HepG2 (cell line): ENCODE results near the gene PRDM15. TPM values are rescaled to one million over a fixed set of nuclear protein-coding genes. Genes with fewer than 3 reads are reported as not detected.

Experiments
- ARNT2 ChIP-seq: sonication (generic); formaldehyde crosslinking; IDR thresholded peaks from 2 replicates; pipeline ENCODE4 v1.8.0; 2022; ENCODE audit warnings: mild to moderate bottlenecking, low read depth, missing genetic modification reagents, moderate library complexity
- BRD4 ChIP-seq: sonication (generic); formaldehyde crosslinking; IDR thresholded peaks from 2 replicates; pipeline ENCODE4 v1.4.0; 2020; ENCODE audit warnings: missing genetic modification reagents
- CHD4 ChIP-seq: fragments of 200-600 bp; sonication (generic); IDR thresholded peaks from 2 replicates; pipeline ENCODE4 v1.7.0; 2017; ENCODE audit warnings: mild to moderate bottlenecking, low read length, borderline replicate concordance
- EEA1 ChIP-seq: sonication (generic); formaldehyde crosslinking; IDR thresholded peaks from 2 replicates; pipeline ENCODE4 v1.5.1; 2020; ENCODE audit warnings: mild to moderate bottlenecking, missing genetic modification reagents, borderline replicate concordance
- HNRNPL ChIP-seq: fragments of 200-400 bp; formaldehyde crosslinking; IDR thresholded peaks from 2 replicates; pipeline ENCODE4 v1.6.1; 2017; ENCODE audit warnings: mild to moderate bottlenecking, low read depth, low read length
- HOXA7 ChIP-seq: sonication (generic); formaldehyde crosslinking; IDR thresholded peaks from 2 replicates; pipeline ENCODE4 v1.8.1; 2022; ENCODE audit warnings: mild to moderate bottlenecking, missing genetic modification reagents, moderate library complexity
- ISL2 ChIP-seq: sonication (generic); formaldehyde crosslinking; IDR thresholded peaks from 2 replicates; pipeline ENCODE4 v1.5.0; 2020; ENCODE audit warnings: missing genetic modification reagents
- KLF15 ChIP-seq: sonication (generic); formaldehyde crosslinking; IDR thresholded peaks from 2 replicates; pipeline ENCODE4 v1.8.1; 2023; ENCODE audit warnings: borderline replicate concordance, mild to moderate bottlenecking, inconsistent platforms, missing genetic modification reagents, mixed read lengths
- MAFF ChIP-seq: IDR thresholded peaks from 2 replicates; pipeline ENCODE4 v1.6.1; 2011; ENCODE audit warnings: low read depth, low read length, improper control_type of control experiment
- NFE2L1 ChIP-seq: sonication (generic); formaldehyde crosslinking; IDR thresholded peaks from 2 replicates; pipeline ENCODE4 v1.4.0; 2020; ENCODE audit warnings: missing genetic modification reagents, mild to moderate bottlenecking, borderline replicate concordance
- NFYB ChIP-seq: sonication (generic); formaldehyde crosslinking; IDR thresholded peaks from 2 replicates; pipeline ENCODE4 v1.4.0; 2020; ENCODE audit warnings: missing genetic modification reagents
- PCBP2 ChIP-seq: fragments of 200-400 bp; formaldehyde crosslinking; optimal IDR thresholded peaks from 2 replicates; pipeline ENCODE3; 2018; ENCODE audit warnings: low read length, low read depth; ENCODE audit not compliant: poor library complexity, severe bottlenecking
- PHF8 ChIP-seq: sonication (generic); formaldehyde crosslinking; IDR thresholded peaks from 2 replicates; pipeline ENCODE4 v1.5.0; 2020; ENCODE audit warnings: missing genetic modification reagents
- PITX1 ChIP-seq: sonication (generic); formaldehyde crosslinking; IDR thresholded peaks from 2 replicates; pipeline ENCODE4 v1.5.1; 2020; ENCODE audit warnings: mild to moderate bottlenecking, missing genetic modification reagents
- TFDP2 ChIP-seq: sonication (generic); formaldehyde crosslinking; IDR thresholded peaks from 2 replicates; pipeline ENCODE4 v1.4.0; 2020; ENCODE audit warnings: missing genetic modification reagents
- ZFP82 ChIP-seq: sonication (generic); formaldehyde crosslinking; IDR thresholded peaks from 2 replicates; pipeline ENCODE4 v1.5.1; 2020; ENCODE audit warnings: mild to moderate bottlenecking, missing genetic modification reagents, borderline replicate concordance
- ZFX ChIP-seq: sonication (generic); formaldehyde crosslinking; IDR thresholded peaks from 2 replicates; pipeline ENCODE4 v1.4.0; 2020; ENCODE audit warnings: mild to moderate bottlenecking, low read depth, missing genetic modification reagents, moderate library complexity
- ZNF207 ChIP-seq: fragments of 450-650 bp; IDR thresholded peaks from 2 replicates; pipeline ENCODE4 v1.6.1; 2016; ENCODE audit warnings: antibody characterized with exemption, borderline replicate concordance
- ZNF263 ChIP-seq: sonication (generic); formaldehyde crosslinking; IDR thresholded peaks from 2 replicates; pipeline ENCODE4 v1.4.0; 2020; ENCODE audit warnings: missing genetic modification reagents
- ZNF549 ChIP-seq: sonication (generic); formaldehyde crosslinking; IDR thresholded peaks from 2 replicates; pipeline ENCODE4 v1.5.0; 2020; ENCODE audit warnings: missing genetic modification reagents
- ZNF709 ChIP-seq: sonication (generic); formaldehyde crosslinking; IDR thresholded peaks from 2 replicates; pipeline ENCODE4 v1.5.0; 2020; ENCODE audit warnings: mild to moderate bottlenecking, missing genetic modification reagents
- ZNF83 ChIP-seq: sonication (generic); formaldehyde crosslinking; IDR thresholded peaks from 2 replicates; pipeline ENCODE4 v1.4.0; 2020; ENCODE audit warnings: missing genetic modification reagents, mild to moderate bottlenecking, borderline replicate concordance
- polyA plus RNA-seq, 8 experiments: library from polyadenylated mRNA; depleted of rRNA in 3 of 8; stranded (reverse) in 7 of 8; unstranded in 1 of 8; fragments of >200 nt; fragmentation: Illumina TruSeq in 4 of 8; extraction: Trizol in 4 of 8; gene quantifications; 2 replicates each; pipeline versions ENCODE4 v1.2.1 to v1.2.3, GENCODE V29; 2011 to 2016; ENCODE audit warnings: low read depth in 4 of 8, missing spikeins in 1 of 8, mixed read lengths in 1 of 8; ENCODE audit not compliant: insufficient read depth in 1 of 8
- total RNA-seq, 5 experiments: library from RNA; depleted of rRNA; stranded (reverse); fragments of >200 nt; fragmentation: Illumina TruSeq; extraction: Trizol; gene quantifications; 2 replicates each; pipeline ENCODE4 v1.2.3, GENCODE V29; 2016; ENCODE audit warnings: low read depth in 1 of 5
- TF ChIP-seq, protein P1 (sequence below): sonication (generic); formaldehyde crosslinking; conservative IDR thresholded peaks from 2 replicates; pipeline ENCODE4 v1.8.0; 2022; ENCODE audit warnings: low read depth, missing genetic modification reagents
- TF ChIP-seq, protein P2 (sequence below): sonication (generic); formaldehyde crosslinking; IDR thresholded peaks from 2 replicates; pipeline ENCODE4 v1.4.0; 2020; ENCODE audit warnings: missing genetic modification reagents, borderline replicate concordance
- TF ChIP-seq, protein P3 (sequence below): sonication (generic); formaldehyde crosslinking; conservative IDR thresholded peaks from 2 replicates; pipeline ENCODE4 v1.4.0; 2020; ENCODE audit warnings: missing genetic modification reagents

Gene PRDM15
- total and polyA plus RNA-seq, 2 of the 13 experiments (the other 11 are each of a cell fraction or from before 2014, with no cell fraction given) = 4.0 to 6.9 TPM

DNA sequence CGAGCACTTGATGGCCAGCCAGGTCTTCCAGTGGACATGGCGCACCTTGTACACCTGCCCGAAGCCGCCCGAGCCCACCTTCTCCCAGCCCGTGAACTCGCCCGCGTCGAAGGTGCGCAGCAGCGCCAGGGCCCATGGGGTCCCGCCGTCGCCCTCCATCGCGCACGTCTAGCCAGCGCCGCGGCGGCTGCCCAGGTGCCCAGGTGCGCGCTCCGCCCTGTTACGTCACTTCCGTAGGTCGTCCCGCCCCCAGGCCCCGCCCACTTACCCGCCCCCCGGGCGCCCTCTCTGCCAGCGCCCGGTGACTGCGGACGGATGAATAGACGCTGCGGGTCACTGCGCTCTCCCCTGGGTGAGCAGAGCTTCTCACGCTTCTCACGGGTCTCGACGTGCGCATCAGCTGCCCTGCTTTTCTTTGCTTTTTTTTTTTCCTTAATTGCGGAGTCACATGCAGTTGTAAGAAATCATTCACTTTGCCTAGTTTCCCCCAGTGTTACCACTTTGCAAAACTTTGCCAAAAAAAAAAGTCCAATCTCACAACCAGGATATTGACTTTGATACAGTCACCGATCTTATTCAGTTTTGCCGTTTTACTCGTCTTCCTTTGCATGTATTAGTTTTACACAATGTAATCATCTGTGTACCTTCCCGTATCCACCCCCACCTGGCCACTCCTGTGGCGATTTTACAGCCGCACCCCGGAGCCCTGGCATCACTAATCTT, 112.1 kb downstream of the PRDM15 start, which contains the start of gene RIPK4 (continued):
- TF ChIP-seq, protein P1, sequence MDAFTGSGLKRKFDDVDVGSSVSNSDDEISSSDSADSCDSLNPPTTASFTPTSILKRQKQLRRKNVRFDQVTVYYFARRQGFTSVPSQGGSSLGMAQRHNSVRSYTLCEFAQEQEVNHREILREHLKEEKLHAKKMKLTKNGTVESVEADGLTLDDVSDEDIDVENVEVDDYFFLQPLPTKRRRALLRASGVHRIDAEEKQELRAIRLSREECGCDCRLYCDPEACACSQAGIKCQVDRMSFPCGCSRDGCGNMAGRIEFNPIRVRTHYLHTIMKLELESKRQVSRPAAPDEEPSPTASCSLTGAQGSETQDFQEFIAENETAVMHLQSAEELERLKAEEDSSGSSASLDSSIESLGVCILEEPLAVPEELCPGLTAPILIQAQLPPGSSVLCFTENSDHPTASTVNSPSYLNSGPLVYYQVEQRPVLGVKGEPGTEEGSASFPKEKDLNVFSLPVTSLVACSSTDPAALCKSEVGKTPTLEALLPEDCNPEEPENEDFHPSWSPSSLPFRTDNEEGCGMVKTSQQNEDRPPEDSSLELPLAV = no peak
- no peak for TF ChIP-seq KLF15 (CRISPR knock-in tag)
- TF ChIP-seq MAFF = no peak
- TF ChIP-seq ZNF263 (CRISPR knock-in tag) = no peak; the same call in 1 of the 2 replicates
- no peak for TF ChIP-seq NFYB (CRISPR knock-in tag)
- 0 out of 2 replicates have a peak, but pooled peaks have one; percentile 32 for TF ChIP-seq PITX1 (CRISPR knock-in tag)
- no peak for TF ChIP-seq ZFP82 (CRISPR knock-in tag)
- TF ChIP-seq NFE2L1 = no peak
- no peak for TF ChIP-seq CHD4
- no peak for TF ChIP-seq ARNT2 (CRISPR knock-in tag)
- TF ChIP-seq ZFX (CRISPR knock-in tag) = peak; percentile 67
- TF ChIP-seq, protein P2, sequence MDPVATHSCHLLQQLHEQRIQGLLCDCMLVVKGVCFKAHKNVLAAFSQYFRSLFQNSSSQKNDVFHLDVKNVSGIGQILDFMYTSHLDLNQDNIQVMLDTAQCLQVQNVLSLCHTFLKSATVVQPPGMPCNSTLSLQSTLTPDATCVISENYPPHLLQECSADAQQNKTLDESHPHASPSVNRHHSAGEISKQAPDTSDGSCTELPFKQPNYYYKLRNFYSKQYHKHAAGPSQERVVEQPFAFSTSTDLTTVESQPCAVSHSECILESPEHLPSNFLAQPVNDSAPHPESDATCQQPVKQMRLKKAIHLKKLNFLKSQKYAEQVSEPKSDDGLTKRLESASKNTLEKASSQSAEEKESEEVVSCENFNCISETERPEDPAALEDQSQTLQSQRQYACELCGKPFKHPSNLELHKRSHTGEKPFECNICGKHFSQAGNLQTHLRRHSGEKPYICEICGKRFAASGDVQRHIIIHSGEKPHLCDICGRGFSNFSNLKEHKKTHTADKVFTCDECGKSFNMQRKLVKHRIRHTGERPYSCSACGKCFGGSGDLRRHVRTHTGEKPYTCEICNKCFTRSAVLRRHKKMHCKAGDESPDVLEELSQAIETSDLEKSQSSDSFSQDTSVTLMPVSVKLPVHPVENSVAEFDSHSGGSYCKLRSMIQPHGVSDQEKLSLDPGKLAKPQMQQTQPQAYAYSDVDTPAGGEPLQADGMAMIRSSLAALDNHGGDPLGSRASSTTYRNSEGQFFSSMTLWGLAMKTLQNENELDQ (CRISPR knock-in tag) = no peak
- TF ChIP-seq ZNF83 = no peak
- peak; percentile 47; the same call in 1 of the 2 replicates for TF ChIP-seq TFDP2 (CRISPR knock-in tag)
- no peak; the same call in 1 of the 2 replicates for TF ChIP-seq ISL2 (CRISPR knock-in tag)
- TF ChIP-seq HNRNPL = peak; percentile 45; the same call in 1 of the 2 replicates
- no peak for TF ChIP-seq ZNF549 (CRISPR knock-in tag)
- TF ChIP-seq EEA1 = no peak
- TF ChIP-seq ZNF207 = no peak
- peak; percentile 76 for TF ChIP-seq PHF8
- no peak for TF ChIP-seq ZNF709
- no peak for TF ChIP-seq HOXA7 (CRISPR knock-in tag)
- TF ChIP-seq, protein P3, sequence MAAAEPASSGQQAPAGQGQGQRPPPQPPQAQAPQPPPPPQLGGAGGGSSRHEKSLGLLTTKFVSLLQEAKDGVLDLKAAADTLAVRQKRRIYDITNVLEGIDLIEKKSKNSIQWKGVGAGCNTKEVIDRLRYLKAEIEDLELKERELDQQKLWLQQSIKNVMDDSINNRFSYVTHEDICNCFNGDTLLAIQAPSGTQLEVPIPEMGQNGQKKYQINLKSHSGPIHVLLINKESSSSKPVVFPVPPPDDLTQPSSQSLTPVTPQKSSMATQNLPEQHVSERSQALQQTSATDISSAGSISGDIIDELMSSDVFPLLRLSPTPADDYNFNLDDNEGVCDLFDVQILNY (CRISPR knock-in tag) = no peak
- TF ChIP-seq PCBP2 = no peak
- TF ChIP-seq BRD4 (CRISPR knock-in tag) = 0 out of 2 replicates have a peak, but pooled peaks have one; percentile 32
